AG08395 (cell line): ENCODE measurements around the gene FBXO47.
"Not testable (repeated sequence)": the region's sequence is repeated elsewhere in the genome, so short reads cannot be mapped to it uniquely, and the experiment has no call there.

Source experiments
- DNase-seq: peaks from one replicate; pipeline ENCODE4 v3.0.0; 2012; ENCODE audit warnings: mixed read lengths, low spot score

FBXO47 gene

GRCh38 chr17:38921756-38922411 lies 45.3 kb downstream of the FBXO47 start:
- no peak for DNase-seq

DNA sequence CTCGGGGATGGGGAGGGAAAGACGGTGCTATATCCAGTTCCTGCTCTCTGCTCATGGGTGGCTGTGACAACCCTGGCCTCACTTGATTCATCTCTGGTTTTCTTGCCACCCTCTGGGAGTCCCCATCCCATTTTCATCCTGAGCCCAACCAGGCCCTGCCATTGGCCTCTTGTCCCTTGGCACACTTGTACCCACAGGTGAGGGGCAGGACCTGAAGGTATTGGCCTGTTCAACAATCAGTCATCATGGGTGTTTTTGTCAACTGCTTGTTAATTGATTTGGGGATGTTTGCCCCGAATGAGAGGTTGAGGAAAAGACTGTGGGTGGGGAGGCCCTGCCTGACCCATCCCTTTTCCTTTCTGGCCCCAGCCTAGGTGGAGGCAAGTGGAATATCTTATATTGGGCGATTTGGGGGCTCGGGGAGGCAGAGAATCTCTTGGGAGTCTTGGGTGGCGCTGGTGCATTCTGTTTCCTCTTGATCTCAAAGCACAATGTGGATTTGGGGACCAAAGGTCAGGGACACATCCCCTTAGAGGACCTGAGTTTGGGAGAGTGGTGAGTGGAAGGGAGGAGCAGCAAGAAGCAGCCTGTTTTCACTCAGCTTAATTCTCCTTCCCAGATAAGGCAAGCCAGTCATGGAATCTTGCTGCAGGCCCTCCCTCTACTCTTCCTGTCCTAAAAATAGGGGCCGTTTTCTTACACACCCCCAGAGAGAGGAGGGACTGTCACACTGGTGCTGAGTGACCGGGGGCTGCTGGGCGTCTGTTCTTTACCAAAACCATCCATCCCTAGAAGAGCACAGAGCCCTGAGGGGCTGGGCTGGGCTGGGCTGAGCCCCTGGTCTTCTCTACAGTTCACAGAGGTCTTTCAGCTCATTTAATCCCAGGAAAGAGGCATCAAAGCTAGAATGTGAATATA lies 46.6 kb downstream of the FBXO47 start:
- DNase-seq = no peak

- no peak for DNase-seq
Observed at GRCh38 chr17:38919316-38920078, 47.7 kb downstream of the FBXO47 start.

DNA sequence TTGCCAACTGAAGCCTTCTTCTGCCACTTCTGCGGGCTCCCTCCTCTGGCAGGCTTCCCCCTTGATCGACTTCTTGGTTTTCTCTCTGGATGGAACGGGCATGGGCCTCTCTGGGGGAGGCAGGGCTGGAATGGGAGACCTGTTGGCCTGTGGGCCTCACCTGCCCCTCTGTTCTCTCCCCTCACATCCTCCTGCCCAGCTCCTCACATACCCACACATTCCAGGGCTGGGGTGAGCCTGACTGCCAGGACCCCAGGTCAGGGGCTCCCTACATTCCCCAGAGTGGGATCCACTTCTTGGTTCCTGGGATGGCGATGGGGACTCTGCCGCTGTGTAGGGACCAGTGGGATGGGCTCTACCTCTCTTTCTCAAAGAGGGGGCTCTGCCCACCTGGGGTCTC lies 48.3 kb downstream of the FBXO47 start:
- DNase-seq = no peak

GRCh38 chr17:38918129-38918913 lies 48.9 kb downstream of the FBXO47 start:
- no peak for DNase-seq

- no peak for DNase-seq
Observed at GRCh38 chr17:38917259-38917658, 49.9 kb downstream of the FBXO47 start.

DNA sequence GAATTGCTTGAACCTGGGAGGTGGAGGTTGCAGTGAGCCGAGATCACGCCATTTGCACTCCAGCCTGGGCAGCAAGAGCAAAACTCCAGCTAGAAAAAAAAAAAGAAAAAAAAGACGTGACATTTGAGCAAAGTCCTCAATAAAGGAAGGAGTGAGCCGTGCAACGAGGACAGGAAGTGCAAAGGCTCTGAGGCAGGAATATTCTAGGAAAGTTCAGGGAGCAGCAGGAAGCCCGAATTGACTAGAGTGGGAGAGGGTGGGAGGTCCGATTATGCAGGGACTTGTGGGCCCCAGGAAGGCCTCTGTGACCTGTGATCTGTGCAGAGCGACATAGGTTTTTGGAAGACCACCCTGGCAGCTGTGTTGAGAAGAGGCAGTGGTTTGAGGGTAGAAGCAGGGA lies 50.4 kb downstream of the FBXO47 start:
- no peak for DNase-seq

DNA sequence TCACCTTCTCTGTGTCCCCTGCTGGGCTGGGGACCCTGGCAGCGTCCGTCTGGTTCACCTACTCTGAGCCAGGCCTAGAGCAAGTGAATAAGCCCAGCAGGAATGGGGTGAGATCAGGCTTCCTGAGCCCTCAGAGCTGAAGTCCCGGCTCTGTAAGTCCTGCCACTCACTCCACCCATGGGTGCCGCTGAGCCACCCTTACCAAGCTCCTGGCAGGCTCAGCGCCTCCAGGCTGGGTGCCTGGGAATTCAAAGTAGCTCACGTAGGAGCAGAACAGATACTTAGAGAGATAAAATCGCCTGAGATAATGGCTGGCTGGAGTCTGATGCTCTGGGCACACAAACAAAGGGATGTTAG lies 51.6 kb downstream of the FBXO47 start:
- no peak for DNase-seq

DNA sequence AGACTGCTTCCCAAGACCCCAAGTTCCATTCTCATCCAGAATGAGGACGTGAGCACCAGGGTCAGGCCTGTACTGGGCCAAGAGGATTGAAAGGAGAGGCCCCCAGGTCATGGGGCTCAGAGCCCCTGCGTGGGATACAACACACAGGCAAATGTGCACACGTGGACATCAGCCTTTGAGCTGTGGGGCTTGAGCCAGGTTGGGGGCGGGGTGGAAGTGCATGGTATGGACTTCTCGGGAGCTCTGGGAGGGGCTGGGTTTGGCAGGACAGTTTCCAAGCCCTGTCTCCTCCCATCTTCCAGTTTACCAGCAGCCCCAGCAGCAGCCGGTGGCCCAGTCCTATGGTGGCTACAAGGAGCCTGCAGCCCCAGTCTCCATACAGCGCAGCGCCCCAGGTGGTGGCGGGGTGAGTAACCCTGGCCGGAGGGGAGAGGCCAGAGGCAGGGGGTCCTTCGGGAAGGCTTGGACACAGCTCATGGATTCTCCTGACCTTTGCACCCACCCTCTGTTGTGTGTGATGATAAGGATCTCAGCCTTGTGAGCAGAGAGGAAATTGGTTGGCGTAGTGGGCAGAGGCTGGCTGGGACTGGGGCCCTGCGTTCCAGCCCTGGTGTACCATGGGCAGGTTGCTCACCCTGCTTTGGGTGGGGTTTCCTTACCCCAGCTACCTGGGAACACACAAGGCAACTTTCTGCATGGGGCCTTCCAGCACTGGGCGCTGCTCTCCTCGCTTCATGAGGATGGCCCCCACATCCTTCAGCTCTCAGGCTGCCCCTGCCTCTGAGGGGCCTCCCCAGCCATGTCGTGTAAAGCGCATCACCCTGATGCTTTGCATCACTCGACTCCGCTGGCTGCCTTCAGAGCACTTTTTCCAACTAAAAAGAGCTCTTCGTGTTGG lies 52.2 kb downstream of the FBXO47 start:
- DNase-seq = no peak

DNA sequence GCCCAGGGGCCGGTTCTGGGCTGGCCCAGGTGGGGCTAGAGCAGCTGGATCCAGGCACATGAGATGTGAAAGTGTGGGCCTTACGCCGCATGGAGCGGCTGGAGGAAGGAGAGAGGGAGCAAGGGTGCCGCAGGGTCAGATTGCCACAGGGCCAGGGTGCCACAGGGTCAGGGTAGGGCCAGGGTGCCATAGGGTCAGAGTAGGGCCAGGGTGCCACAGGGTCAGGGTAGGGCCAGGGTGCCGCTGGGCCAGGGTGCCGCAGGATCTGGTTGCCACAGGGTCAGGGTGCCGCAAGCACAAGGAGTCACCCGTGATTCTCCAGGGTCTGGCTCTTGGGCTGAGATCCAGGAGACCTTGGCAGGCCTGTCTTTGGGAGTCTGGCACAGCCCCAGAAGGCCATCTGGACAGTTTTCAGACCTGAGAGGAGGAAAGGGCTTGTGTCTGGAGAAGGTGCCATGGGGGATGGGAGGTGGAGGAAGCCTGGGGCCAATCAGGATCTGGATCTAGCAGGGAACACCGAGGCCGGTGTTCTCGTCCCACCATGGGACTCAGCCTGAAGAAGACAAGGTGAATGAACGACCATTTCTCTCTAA lies 54.9 kb downstream of the FBXO47 start:
- DNase-seq = no peak

DNA sequence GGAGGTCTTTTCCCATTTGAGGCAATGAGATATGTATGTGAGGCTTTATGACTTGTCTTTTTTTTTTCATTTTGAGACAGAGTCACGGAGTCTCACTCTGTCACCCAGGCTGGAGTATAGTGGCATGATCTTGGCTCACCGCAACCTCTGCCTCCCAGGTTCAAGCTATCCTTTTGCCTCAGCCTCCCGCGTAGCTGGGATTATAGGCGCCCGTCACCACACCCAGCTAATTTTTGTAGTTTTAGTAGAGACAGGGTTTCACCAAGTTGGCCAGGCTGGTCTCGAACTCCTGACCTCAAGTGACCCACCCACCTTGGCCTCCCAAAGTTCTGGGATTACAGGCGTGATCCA lies 55.5 kb downstream of the FBXO47 start:
- DNase-seq = not testable (repeated sequence)

DNA sequence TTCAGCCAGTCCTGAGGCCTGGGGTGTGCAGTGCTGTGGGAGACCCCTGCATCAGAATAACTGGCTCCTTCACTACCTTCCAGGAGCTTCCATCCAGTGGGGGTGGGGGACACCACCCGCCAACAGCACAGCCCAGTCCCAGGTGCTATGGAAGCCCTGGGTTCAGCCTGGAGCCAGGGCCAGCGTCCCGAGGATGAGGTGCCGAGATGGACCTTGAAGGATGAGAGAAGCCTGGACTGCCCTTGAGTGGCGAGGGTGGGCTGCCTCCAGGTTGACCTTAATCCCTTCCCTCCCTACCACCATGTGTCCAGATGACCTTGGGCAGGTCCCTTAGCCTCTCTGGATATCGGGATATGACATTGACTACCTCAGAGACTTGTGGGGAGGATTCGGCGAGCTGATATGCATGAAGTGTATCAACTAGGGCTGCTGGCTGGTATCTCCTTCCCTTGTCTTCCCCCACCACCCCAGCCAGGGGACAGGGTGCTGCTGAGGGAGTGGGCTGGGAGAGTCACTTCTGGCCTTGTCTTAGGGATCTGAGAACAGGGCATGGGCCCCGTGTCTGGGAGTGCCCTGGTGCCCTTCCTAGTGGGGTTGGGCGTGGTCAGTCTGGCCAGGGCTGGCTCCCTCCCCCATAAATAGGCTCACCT lies 56.0 kb downstream of the FBXO47 start:
- DNase-seq = no peak

DNA sequence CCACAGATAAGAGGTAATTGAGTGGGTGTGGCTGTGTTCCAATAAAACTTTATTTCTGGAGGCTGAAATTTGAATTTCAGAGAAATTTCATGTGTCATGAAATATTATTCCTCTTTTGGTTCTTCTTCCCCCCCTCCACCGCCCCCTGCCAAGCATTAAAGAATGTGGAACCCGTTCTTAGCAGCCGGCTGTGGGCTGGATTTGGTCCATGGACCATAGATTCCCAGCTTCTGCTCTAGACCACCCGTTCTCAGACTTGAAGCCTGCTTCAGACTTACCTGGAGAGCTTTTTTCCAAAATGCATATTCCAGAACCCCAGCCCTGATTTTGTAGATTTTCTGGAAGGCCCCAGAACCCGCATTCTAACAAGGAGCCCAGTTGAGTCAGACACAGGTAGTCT lies 56.9 kb downstream of the FBXO47 start:
- no peak for DNase-seq

- no peak for DNase-seq
Observed at GRCh38 chr17:38908676-38909181, 58.5 kb downstream of the FBXO47 start.

DNA sequence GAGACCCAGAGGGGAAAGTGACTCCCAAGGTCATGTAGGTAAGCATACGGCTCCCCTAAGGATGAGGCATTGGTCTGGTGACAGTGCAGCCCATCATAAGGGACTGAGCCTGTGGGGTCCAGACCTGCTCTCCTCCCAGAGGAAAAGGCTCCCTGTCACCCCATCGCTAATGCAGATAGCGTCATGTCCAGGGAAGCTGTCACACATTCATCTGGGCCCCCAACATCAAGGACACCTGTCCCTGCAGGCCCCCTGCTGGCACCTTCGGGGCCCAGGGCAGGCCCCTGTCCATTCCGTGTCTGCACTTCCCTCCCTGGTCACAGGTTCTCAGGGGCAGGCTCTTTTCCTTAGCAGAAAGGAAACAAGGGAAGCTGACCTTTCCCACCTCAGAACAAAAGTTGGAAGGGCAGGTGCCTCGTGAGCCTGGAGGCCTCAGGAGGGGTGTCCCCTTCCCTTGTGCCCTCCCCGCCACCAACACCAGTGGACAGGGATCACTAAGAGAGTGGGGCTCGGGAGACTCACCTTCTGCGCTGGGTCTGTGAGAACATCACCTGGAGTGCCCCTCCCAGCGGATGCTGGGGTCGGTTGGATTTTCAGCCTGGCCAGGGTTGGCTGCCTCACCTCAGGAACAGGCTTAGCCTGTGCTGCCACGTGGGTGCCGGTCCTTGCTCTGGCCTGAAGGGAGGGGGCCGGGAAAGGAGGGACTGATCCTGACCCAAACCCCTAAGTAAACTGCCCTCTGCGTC lies 59.1 kb downstream of the FBXO47 start:
- DNase-seq = no peak

GRCh38 chr17:38906460-38907228 lies 60.6 kb downstream of the FBXO47 start:
- DNase-seq = no peak

DNA sequence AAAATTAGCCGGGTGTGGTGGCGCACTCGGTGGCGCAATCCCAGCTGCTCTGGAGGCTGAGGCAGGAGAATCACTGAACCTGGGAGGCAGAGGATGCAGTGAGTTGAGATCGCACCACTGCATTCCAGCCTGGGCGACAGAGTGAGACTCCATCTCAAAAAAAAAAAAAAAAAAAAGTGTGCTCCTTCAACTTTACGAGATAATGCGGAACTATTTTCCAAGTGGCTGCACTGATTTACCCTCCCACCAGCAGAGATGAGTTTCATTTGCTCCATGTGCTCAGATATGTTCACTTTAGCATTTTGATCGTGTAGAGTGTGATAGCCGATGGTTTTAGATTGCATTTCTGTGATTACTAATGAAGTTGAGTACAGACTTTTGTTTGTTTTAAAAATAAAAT lies 61.8 kb downstream of the FBXO47 start:
- no peak for DNase-seq

- no peak for DNase-seq
Observed at GRCh38 chr17:38904892-38905291, 62.3 kb downstream of the FBXO47 start.
